Suprapubic skin (tissue), 3 donors: Measurements from ENCODE around the gene ZFYVE28.

Source experiments
- CTCF ChIP-seq, 2 donors: fragments of 200-600 bp in 1 of 2; fragments of 450-650 bp in 1 of 2; sonication (generic) in 1 of 2; IDR thresholded peaks; one replicate each; pipeline ENCODE4 v1.5.1; 2016 to 2019; ENCODE audit warnings: antibody characterized with exemption in 2 of 2, mild to moderate bottlenecking in 1 of 2, moderate library complexity in 1 of 2
- POLR2AphosphoS5 ChIP-seq, 3 donors: sonication (generic); formaldehyde crosslinking; IDR thresholded peaks; one replicate each; pipeline ENCODE4 v1.6.1; 2017; ENCODE audit warnings: antibody characterized with exemption in 3 of 3

GRCh38 chr4:2269618-2270163 is 148.8 kb downstream of the ZFYVE28 start:
- TF ChIP-seq CTCF (IDR thresholded peaks at IDR 0.05) (no peak), POLR2AphosphoS5 (IDR thresholded peaks at IDR 0.05) (no peak)
